ENCODE data around the gene AGPAT3.

- TF ChIP-seq, protein P1, sequence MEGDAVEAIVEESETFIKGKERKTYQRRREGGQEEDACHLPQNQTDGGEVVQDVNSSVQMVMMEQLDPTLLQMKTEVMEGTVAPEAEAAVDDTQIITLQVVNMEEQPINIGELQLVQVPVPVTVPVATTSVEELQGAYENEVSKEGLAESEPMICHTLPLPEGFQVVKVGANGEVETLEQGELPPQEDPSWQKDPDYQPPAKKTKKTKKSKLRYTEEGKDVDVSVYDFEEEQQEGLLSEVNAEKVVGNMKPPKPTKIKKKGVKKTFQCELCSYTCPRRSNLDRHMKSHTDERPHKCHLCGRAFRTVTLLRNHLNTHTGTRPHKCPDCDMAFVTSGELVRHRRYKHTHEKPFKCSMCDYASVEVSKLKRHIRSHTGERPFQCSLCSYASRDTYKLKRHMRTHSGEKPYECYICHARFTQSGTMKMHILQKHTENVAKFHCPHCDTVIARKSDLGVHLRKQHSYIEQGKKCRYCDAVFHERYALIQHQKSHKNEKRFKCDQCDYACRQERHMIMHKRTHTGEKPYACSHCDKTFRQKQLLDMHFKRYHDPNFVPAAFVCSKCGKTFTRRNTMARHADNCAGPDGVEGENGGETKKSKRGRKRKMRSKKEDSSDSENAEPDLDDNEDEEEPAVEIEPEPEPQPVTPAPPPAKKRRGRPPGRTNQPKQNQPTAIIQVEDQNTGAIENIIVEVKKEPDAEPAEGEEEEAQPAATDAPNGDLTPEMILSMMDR (IDR thresholded peaks at IDR 0.05): no peak
- TF ChIP-seq POLR2A (IDR thresholded peaks at IDR 0.05) (no peak), EP300 (IDR thresholded peaks at IDR 0.05) (no peak)
Observed at GRCh38 chr21:44028287-44028659, 163.2 kb downstream of the AGPAT3 start.

Measured in ovary (tissue), 3 donors.